22Rv1 (cell line): ENCODE measurements around the gene OR10P1.

Experiments used
- ZFX ChIP-seq: fragments of 450-650 bp; IDR thresholded peaks from 2 replicates; pipeline ENCODE4 v1.6.1; 2017; ENCODE audit warnings: antibody characterized with exemption, borderline replicate concordance
- TF ChIP-seq, protein P1 (sequence below): fragments of 450-650 bp; IDR thresholded peaks from 2 replicates; pipeline ENCODE4 v1.5.1; 2017; ENCODE audit warnings: mild to moderate bottlenecking

DNA sequence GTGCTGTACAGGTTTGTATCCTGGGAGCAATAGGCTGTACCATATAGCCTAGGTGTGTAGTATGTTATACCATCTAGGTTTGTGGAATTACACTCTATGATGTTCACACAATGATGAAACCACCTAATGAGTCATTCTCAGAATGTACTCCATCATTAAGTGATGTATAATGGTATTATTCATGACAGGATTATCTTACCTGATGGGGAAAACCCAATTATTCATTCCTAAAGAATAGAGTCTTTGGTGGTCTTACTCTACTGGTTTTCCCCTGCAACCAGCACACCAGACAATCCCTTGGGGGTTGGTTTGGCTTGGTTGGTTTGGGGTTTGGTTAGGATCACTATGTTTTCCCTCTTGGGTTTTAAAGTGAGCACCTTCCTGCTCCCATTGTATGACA lies 12.6 kb upstream of the OR10P1 start:
- TF ChIP-seq, protein P1, sequence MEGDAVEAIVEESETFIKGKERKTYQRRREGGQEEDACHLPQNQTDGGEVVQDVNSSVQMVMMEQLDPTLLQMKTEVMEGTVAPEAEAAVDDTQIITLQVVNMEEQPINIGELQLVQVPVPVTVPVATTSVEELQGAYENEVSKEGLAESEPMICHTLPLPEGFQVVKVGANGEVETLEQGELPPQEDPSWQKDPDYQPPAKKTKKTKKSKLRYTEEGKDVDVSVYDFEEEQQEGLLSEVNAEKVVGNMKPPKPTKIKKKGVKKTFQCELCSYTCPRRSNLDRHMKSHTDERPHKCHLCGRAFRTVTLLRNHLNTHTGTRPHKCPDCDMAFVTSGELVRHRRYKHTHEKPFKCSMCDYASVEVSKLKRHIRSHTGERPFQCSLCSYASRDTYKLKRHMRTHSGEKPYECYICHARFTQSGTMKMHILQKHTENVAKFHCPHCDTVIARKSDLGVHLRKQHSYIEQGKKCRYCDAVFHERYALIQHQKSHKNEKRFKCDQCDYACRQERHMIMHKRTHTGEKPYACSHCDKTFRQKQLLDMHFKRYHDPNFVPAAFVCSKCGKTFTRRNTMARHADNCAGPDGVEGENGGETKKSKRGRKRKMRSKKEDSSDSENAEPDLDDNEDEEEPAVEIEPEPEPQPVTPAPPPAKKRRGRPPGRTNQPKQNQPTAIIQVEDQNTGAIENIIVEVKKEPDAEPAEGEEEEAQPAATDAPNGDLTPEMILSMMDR = no peak
- TF ChIP-seq ZFX = no peak
